Activated B cell treated with CpG ODN at 0.5 μM for 24 hours (primary cell): Measurements from ENCODE around the gene KDM2A. TPM values are rescaled to one million over a fixed set of nuclear protein-coding genes. Genes with fewer than 3 reads are reported as not detected.

Experiments
- ATAC-seq: fragments of 200-7000 bp; cut with Tn5 transposase; one replicate; pipeline ENCODE4 v1.10.0; 2021; ENCODE audit warnings: low read depth, mild to moderate bottlenecking, moderate library complexity
- CTCF ChIA-PET: fragments of 350-600 bp; sonication (Branson Sonifier 250); formaldehyde crosslinking; loops from one replicate; lab custom pipeline; 2021; ENCODE audit warnings: antibody characterized with exemption; lab: Charles Lee
- POLR2A ChIA-PET: fragments of 350-600 bp; sonication (Branson Sonifier 250); formaldehyde crosslinking; loops from one replicate; lab custom pipeline; 2021; ENCODE audit warnings: antibody characterized with exemption; lab: Charles Lee
- DNase-seq: peaks from one replicate; pipeline ENCODE4 v3.0.0; 2022
- H3K27ac Mint-ChIP-seq: one replicate; pipeline ENCODE4 v1.8.0; 2020; ENCODE audit warnings: mixed read lengths
- H3K27me3 Mint-ChIP-seq: one replicate; pipeline ENCODE4 v1.8.0; 2021; ENCODE audit warnings: mixed read lengths
- H3K36me3 Mint-ChIP-seq: one replicate; pipeline ENCODE4 v1.8.0; 2021; ENCODE audit warnings: low read depth, mixed read lengths
- H3K4me1 Mint-ChIP-seq: one replicate; pipeline ENCODE4 v1.8.0; 2021; ENCODE audit warnings: mixed read lengths
- H3K4me3 Mint-ChIP-seq: one replicate; pipeline ENCODE4 v1.8.0; 2020; ENCODE audit warnings: mild to moderate bottlenecking, mixed read lengths
- H3K9me3 Mint-ChIP-seq: one replicate; pipeline ENCODE4 v1.8.0; 2020; ENCODE audit warnings: mixed read lengths
- intact Hi-C: fragments of 100-400 bp; cut with micrococcal nuclease; formaldehyde crosslinking; loops from one replicate; pipeline ENCODE4 v1.15.1; 2024
- total RNA-seq: library from RNA; stranded (reverse); gene quantifications from 2 replicates; pipeline ENCODE4 v1.2.3, GENCODE V29; 2022
- TF ChIP-seq, protein P1 (sequence below): fragments of 200-600 bp; IDR thresholded peaks from one replicate; pipeline ENCODE4 v1.8.0; 2022; ENCODE audit warnings: antibody characterized with exemption, mild to moderate bottlenecking

Gene KDM2A
- total RNA-seq, 1 donor from 2014 or later, result 160 TPM

DNA sequence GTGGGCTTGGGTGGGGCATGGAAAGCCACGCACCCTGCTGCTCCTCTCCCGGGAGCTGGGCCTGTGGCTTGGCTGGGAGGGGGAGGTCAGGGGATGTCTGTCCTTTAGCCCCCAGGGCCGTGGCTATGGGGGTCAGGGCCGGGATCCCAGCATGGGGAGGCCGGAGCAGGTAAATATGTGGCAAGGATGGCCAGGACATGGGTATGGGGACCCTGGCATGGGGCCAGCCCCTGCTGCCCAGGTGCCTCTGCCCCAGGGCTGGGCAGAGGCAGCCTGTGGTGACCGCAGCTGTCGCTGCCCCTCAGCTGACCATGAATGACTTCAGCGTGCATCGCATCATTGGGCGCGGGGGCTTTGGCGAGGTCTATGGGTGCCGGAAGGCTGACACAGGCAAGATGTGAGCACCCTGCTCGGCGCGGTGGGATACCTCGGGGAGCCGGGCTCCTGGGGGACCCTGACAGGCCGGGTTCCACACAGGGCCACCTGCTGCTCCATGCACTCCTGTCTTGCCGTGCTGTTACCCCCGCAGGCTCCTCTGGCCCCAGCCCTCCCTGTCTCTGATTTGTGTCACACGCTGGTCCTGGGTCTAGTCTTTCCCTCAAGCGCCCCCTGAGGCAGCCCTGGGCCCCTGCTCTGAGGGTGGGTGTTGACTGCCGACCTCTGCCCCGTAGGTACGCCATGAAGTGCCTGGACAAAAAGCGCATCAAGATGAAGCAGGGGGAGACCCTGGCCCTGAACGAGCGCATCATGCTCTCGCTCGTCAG, 161.9 kb downstream of the KDM2A start:
- POLR2A ChIA-PET, result interaction anchor here (1.2 to 5.2 kb wide), 2 partner anchors 7 to 40 kb away, joined by 3 to 164 read pairs; partner anchors contain the start of gene ANKRD13D
- peaks cover 62% of the 10 kb centered on the region for H3K36me3 Mint-ChIP-seq
- intact Hi-C loops, result no loop called here
- CTCF ChIA-PET, result no interaction called here
- ATAC-seq (no peak), DNase-seq (no peak)
- no peak overlapping the region for H3K4me3 Mint-ChIP-seq
- H3K27me3 Mint-ChIP-seq, result no peaks in the 10 kb centered on the region
- no peak overlapping the region for H3K27ac Mint-ChIP-seq
- H3K9me3 Mint-ChIP-seq, result no peaks in the 10 kb centered on the region
- peaks cover 55% of the 10 kb centered on the region for H3K4me1 Mint-ChIP-seq
- TF ChIP-seq, protein P1, sequence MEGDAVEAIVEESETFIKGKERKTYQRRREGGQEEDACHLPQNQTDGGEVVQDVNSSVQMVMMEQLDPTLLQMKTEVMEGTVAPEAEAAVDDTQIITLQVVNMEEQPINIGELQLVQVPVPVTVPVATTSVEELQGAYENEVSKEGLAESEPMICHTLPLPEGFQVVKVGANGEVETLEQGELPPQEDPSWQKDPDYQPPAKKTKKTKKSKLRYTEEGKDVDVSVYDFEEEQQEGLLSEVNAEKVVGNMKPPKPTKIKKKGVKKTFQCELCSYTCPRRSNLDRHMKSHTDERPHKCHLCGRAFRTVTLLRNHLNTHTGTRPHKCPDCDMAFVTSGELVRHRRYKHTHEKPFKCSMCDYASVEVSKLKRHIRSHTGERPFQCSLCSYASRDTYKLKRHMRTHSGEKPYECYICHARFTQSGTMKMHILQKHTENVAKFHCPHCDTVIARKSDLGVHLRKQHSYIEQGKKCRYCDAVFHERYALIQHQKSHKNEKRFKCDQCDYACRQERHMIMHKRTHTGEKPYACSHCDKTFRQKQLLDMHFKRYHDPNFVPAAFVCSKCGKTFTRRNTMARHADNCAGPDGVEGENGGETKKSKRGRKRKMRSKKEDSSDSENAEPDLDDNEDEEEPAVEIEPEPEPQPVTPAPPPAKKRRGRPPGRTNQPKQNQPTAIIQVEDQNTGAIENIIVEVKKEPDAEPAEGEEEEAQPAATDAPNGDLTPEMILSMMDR, result no peak

DNA sequence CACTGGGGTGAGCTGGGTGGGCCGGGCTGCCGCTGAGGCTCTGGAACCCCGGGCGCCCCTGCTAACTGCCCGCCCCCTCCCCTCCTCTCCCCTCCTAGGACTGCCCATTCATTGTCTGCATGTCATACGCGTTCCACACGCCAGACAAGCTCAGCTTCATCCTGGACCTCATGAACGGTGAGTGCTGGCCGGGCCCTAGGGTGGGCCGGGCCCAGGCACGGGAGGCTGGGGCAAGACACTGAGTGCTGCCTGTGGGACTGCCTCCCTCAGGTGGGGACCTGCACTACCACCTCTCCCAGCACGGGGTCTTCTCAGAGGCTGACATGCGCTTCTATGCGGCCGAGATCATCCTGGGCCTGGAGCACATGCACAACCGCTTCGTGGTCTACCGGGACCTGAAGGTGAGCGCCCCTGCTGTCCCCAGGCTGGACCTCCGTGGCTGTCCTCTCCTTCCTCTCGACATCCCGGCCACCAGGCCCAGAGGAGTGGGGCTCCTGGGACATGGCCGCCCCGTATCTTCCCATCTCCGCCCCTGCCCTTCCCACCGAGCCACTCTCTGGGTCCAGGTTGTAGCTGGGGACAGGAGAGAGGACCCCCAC, 162.6 kb downstream of the KDM2A start:
- no peak for ATAC-seq
- DNase-seq, result no peak
- TF ChIP-seq, protein P1, result no peak
- Mint-ChIP-seq H3K27me3 (no peaks in the 10 kb centered on the region), H3K4me3 (no peak overlapping the region), H3K36me3 (peaks cover 64% of the 10 kb centered on the region), H3K27ac (no peak overlapping the region), H3K4me1 (peaks cover 53% of the 10 kb centered on the region), H3K9me3 (no peaks in the 10 kb centered on the region)
- POLR2A ChIA-PET, result interaction anchor here (8.7 kb wide), 1 partner anchor 11 kb away, joined by 280 read pairs; the partner anchor contains the start of gene GRK2
- CTCF ChIA-PET, result no interaction called here
- intact Hi-C loops, result no loop called here

DNA sequence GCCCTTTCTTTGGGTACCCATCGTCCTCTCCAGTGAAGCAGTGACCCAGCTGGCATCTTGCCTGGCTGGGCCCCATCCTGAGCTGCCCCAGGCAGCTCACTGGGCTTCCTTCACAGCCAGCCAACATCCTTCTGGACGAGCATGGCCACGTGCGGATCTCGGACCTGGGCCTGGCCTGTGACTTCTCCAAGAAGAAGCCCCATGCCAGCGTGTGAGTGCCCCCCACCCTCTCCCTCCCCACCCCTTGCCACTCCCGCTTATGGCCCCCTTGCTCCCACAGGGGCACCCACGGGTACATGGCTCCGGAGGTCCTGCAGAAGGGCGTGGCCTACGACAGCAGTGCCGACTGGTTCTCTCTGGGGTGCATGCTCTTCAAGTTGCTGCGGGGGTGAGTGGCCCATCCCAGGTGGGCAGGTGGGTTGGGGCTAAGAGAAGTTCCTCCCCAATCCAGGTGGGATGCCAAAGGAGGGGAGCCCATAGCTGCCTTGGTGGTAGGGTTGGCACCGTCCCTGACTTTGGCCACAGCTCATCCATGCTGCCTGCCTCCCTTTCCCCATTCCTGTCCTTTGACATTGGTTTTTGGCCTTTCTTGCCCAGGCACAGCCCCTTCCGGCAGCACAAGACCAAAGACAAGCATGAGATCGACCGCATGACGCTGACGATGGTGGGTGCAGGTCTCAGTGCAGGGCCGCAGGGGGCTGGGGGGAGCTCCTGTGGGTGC, 163.3 kb downstream of the KDM2A start:
- CTCF ChIA-PET, result interaction anchor here (0.8 to 1.2 kb wide), 2 partner anchors 12 to 20 kb away, joined by 3 read pairs; no protein-coding TSS in a partner anchor
- peaks cover 53% of the 10 kb centered on the region for H3K4me1 Mint-ChIP-seq
- TF ChIP-seq, protein P1, result no peak
- H3K36me3 Mint-ChIP-seq, result peaks cover 70% of the 10 kb centered on the region
- DNase-seq (no peak), ATAC-seq (no peak)
- H3K27me3 Mint-ChIP-seq, result no peaks in the 10 kb centered on the region
- H3K4me3 Mint-ChIP-seq, result no peak overlapping the region
- intact Hi-C loops, result no loop called here
- peak overlapping the region; percentile 60 for H3K27ac Mint-ChIP-seq
- no peaks in the 10 kb centered on the region for H3K9me3 Mint-ChIP-seq
- POLR2A ChIA-PET, result interaction anchor here (8.7 kb wide), 1 partner anchor 12 kb away, joined by 280 read pairs; the partner anchor contains the start of gene GRK2

DNA sequence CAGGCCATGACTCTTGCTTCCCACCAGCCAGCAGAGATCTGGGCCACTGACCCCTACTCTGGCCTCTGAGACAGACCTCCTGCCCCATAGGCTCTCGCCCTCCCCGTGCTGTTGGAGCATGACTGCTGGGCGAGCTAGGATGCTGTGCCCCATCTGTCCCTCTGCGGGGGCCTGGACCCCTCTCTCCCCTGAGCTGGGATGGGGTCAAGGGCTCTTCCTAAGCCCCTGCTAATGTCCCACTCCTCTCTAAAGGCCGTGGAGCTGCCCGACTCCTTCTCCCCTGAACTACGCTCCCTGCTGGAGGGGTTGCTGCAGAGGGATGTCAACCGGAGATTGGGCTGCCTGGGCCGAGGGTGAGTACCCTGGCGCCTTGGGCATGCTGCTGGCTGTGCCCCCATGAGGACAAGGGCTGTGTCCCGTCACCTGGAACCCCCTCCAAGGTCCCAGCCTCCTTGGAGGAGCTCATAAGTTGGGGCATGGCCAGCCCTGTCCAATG, 163.9 kb downstream of the KDM2A start:
- H3K9me3 Mint-ChIP-seq, result no peaks in the 10 kb centered on the region
- H3K4me1 Mint-ChIP-seq, result peaks cover 53% of the 10 kb centered on the region
- ChIA-PET POLR2A (interaction anchor here (1.2 to 8.7 kb wide), 2 partner anchors 12 to 35 kb away, joined by 4 to 280 read pairs; partner anchors contain the start of gene GRK2), CTCF (interaction anchor here (0.8 to 1.2 kb wide), 2 partner anchors 13 to 21 kb away, joined by 3 read pairs; no protein-coding TSS in a partner anchor)
- H3K27me3 Mint-ChIP-seq, result no peaks in the 10 kb centered on the region
- H3K36me3 Mint-ChIP-seq, result peaks cover 72% of the 10 kb centered on the region
- TF ChIP-seq, protein P1, result no peak
- H3K27ac Mint-ChIP-seq, result peak overlapping the region; percentile 60
- ATAC-seq (no peak), DNase-seq (no peak)
- no peak overlapping the region for H3K4me3 Mint-ChIP-seq
- intact Hi-C loops, result no loop called here
